DOHH2 (cell line): ENCODE data around the gene CAV3.

Experiments used
- H3F3A ChIP-seq: fragments of 200-600 bp; sonication (generic), shearing (Covaris generic); 2 replicates; pipeline ENCODE4 v1.6.0; 2016; ENCODE audit warnings: antibody characterized with exemption, mild to moderate bottlenecking; ENCODE audit not compliant: control insufficient read depth, insufficient read depth
- H3K27ac ChIP-seq: fragments of 200-600 bp; sonication (generic); 2 replicates; pipeline ENCODE4 v1.5.1; 2014; ENCODE audit warnings: low read depth, mild to moderate bottlenecking, low read length, moderate library complexity
- H3K27me3 ChIP-seq: fragments of 200-600 bp; sonication (generic); 2 replicates; pipeline ENCODE4 v1.6.1; 2014; ENCODE audit warnings: mild to moderate bottlenecking, low read length, mixed read lengths; ENCODE audit not compliant: control insufficient read depth
- H3K36me3 ChIP-seq: fragments of 200-600 bp; sonication (generic); 2 replicates; pipeline ENCODE4 v1.6.1; 2014; ENCODE audit warnings: mild to moderate bottlenecking, low read length, moderate library complexity, mixed read lengths; ENCODE audit not compliant: control insufficient read depth
- H3K4me1 ChIP-seq: fragments of 200-600 bp; sonication (generic); 2 replicates; pipeline ENCODE4 v1.6.1; 2014; ENCODE audit warnings: mild to moderate bottlenecking, low read length, mixed read lengths; ENCODE audit not compliant: control insufficient read depth
- H3K4me2 ChIP-seq: fragments of 200-600 bp; sonication (generic); 2 replicates; pipeline ENCODE4 v1.6.0; 2014; ENCODE audit warnings: mild to moderate bottlenecking, low read length, moderate library complexity
- H3K4me3 ChIP-seq: fragments of 200-600 bp; sonication (generic); 2 replicates; pipeline ENCODE4 v1.5.1; 2014; ENCODE audit warnings: mild to moderate bottlenecking, low read length, mixed read lengths
- H3K79me2 ChIP-seq: fragments of 200-600 bp; sonication (generic); 2 replicates; pipeline ENCODE4 v1.6.1; 2014; ENCODE audit warnings: mild to moderate bottlenecking, low read length, mixed read lengths; ENCODE audit not compliant: control insufficient read depth
- H3K9me2 ChIP-seq: fragments of 200-600 bp; sonication (generic); replicated peaks from 2 replicates; pipeline ENCODE4 v1.6.1; 2014; ENCODE audit warnings: mild to moderate bottlenecking, low read length, mixed read lengths; ENCODE audit not compliant: control insufficient read depth
- H3K9me3 ChIP-seq: fragments of 200-600 bp; sonication (generic); 2 replicates; pipeline ENCODE4 v1.6.1; 2014; ENCODE audit warnings: antibody characterized with exemption, low read length, mixed read lengths; ENCODE audit not compliant: control insufficient read depth, insufficient read depth
- H4K20me1 ChIP-seq: fragments of 200-600 bp; sonication (generic); 2 replicates; pipeline ENCODE4 v1.6.0; 2014; ENCODE audit warnings: low read depth, mild to moderate bottlenecking, antibody characterized with exemption, low read length, moderate library complexity; ENCODE audit not compliant: control insufficient read depth, insufficient read depth
- EZH2phosphoT487 ChIP-seq: fragments of 200-600 bp; sonication (generic); IDR thresholded peaks from 2 replicates; pipeline ENCODE4 v1.6.1; 2017; ENCODE audit warnings: borderline replicate concordance, mild to moderate bottlenecking, antibody characterized with exemption, low read length, moderate library complexity, mixed read lengths
- TF ChIP-seq, protein P1 (sequence below): fragments of 200-600 bp; sonication (generic); IDR thresholded peaks from one replicate; pipeline ENCODE4 v1.5.1; 2014; ENCODE audit warnings: antibody characterized with exemption, mild to moderate bottlenecking, low read depth, low read length; ENCODE audit not compliant: poor library complexity, severe bottlenecking

CAV3 gene

DNA sequence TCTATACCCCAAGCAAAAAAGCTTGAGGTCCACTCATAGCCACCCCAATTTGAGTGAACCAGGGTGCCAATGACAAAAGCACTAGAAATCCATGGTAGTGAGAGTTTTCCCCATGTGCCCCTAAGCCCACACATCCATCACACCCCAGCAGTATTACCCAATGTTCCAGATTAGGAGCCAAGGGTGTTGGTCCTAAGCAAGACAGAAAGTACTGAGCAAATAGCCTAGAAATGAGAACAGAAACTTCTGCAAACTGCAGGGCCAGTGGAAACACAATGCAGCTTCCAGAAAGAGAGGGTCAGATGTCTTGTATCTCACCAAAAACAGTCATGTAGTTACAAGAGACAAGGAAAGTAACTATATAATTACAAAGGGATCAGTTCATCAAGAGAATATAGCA is 46.7 kb downstream of the CAV3 start:
- no peaks in the 10 kb centered on the region for H3K4me1 ChIP-seq
- no peaks in the 10 kb centered on the region for H3K79me2 ChIP-seq
- no peaks in the 10 kb centered on the region for H3F3A ChIP-seq
- no peak overlapping the region for H3K27ac ChIP-seq
- peaks cover 13% of the 10 kb centered on the region; the same call in 1 of the 2 replicates for H3K27me3 ChIP-seq
- no peak overlapping the region for H3K4me3 ChIP-seq
- no peaks in the 10 kb centered on the region for H3K9me2 ChIP-seq
- no peak for TF ChIP-seq EZH2phosphoT487
- TF ChIP-seq, protein P1, sequence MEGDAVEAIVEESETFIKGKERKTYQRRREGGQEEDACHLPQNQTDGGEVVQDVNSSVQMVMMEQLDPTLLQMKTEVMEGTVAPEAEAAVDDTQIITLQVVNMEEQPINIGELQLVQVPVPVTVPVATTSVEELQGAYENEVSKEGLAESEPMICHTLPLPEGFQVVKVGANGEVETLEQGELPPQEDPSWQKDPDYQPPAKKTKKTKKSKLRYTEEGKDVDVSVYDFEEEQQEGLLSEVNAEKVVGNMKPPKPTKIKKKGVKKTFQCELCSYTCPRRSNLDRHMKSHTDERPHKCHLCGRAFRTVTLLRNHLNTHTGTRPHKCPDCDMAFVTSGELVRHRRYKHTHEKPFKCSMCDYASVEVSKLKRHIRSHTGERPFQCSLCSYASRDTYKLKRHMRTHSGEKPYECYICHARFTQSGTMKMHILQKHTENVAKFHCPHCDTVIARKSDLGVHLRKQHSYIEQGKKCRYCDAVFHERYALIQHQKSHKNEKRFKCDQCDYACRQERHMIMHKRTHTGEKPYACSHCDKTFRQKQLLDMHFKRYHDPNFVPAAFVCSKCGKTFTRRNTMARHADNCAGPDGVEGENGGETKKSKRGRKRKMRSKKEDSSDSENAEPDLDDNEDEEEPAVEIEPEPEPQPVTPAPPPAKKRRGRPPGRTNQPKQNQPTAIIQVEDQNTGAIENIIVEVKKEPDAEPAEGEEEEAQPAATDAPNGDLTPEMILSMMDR = no peak
- no peaks in the 10 kb centered on the region for H4K20me1 ChIP-seq
- no peaks in the 10 kb centered on the region for H3K36me3 ChIP-seq
- no peaks in the 10 kb centered on the region for H3K9me3 ChIP-seq
- H3K4me2 ChIP-seq = no peak overlapping the region

DNA sequence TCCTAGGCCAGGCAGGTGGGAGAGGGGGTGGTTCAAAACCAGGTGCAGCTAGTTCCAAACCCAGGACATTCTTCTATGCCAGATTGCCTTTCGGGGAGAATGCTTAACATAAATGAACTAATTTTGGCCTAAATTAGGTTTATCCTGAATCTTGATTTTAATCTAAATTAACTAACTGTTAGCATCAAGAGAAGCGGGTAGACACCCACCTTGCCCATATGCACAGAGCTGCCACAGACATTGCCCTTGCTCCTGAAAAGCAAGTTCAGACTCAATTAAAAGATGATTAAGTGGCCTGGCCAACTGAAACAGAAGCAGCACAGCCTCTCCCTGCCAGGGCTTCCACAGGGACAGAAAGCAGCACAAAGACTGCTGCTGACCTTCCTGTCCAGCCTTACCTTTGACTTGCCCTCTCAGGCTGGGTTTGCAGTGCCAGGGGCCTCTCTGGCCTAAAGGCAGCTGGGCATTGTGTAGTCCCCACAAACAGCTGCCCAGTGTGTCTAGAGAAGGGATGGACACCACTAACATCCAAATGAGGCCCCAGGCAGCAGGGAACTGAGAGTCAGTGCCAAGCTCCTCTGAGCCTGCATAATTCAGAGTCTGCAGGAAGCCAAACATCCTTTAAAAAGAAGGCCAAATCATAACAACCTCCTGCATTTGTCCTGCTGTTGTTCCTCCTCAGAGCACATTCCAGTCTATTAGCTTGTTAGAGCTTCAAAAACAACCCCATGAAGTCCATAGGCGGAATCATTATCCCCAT is 51.3 kb downstream of the CAV3 start:
- Histone ChIP-seq H3K9me3 (no peaks in the 10 kb centered on the region), H3K4me1 (no peaks in the 10 kb centered on the region), H3K27ac (no peak overlapping the region), H3K4me3 (no peak overlapping the region), H3F3A (no peaks in the 10 kb centered on the region), H3K79me2 (no peaks in the 10 kb centered on the region), H3K36me3 (no peaks in the 10 kb centered on the region), H4K20me1 (no peaks in the 10 kb centered on the region), H3K9me2 (no peaks in the 10 kb centered on the region), H3K27me3 (peaks cover 6% of the 10 kb centered on the region; the same call in 1 of the 2 replicates), H3K4me2 (no peak overlapping the region)
- no peak for TF ChIP-seq EZH2phosphoT487
- TF ChIP-seq, protein P1 = no peak

DNA sequence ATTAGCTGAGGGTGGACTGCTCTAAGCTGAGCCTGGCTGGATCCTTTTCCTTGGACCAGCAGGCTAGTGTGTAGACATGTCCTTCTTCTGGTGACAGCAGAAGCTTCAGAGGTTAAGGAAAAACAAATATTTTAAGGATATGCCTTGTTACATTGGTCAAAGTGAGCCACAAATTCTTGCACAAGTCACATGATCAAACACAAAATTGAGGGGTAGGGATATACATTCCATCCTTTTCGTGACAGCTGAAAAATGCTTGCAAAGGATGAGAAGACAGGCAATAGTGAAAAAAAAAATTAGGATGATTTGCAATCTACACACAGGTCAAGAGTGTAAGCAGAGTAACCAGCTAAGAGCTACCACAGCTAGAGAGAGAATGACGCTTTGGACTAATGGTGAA is 56.9 kb downstream of the CAV3 start:
- H3K27ac ChIP-seq = no peak overlapping the region
- H3K4me3 ChIP-seq = no peak overlapping the region
- no peaks in the 10 kb centered on the region for H3K9me3 ChIP-seq
- H3F3A ChIP-seq = no peaks in the 10 kb centered on the region
- no peaks in the 10 kb centered on the region for H3K27me3 ChIP-seq
- H3K9me2 ChIP-seq = no peaks in the 10 kb centered on the region
- TF ChIP-seq, protein P1 = no peak
- no peak for TF ChIP-seq EZH2phosphoT487
- H3K4me2 ChIP-seq = no peak overlapping the region
- H3K4me1 ChIP-seq = no peaks in the 10 kb centered on the region
- no peaks in the 10 kb centered on the region for H3K36me3 ChIP-seq
- H4K20me1 ChIP-seq = no peaks in the 10 kb centered on the region
- H3K79me2 ChIP-seq = no peaks in the 10 kb centered on the region
